HG03066 (cell line): Measurements from ENCODE around the gene NFATC3.

ENCODE experiments used
- ATAC-seq: cut with Tn5 transposase; IDR thresholded peaks from one replicate; pipeline ENCODE4 v1.9.1; 2021; ENCODE audit warnings: low read depth; ENCODE audit not compliant: unreplicated experiment

Gene NFATC3

GRCh38 chr16:68228652-68229051 is 143.5 kb downstream of the NFATC3 start:
- no peak for ATAC-seq

- no peak for ATAC-seq
Measured at GRCh38 chr16:68229431-68230175, 144.4 kb downstream of the NFATC3 start.

GRCh38 chr16:68230176-68230571 is 145.0 kb downstream of the NFATC3 start:
- ATAC-seq, result no peak

- ATAC-seq, result no peak
Measured at GRCh38 chr16:68230956-68231355, 145.8 kb downstream of the NFATC3 start.

- ATAC-seq, result no peak
Measured at GRCh38 chr16:68231384-68232136, 146.4 kb downstream of the NFATC3 start.

- ATAC-seq, result no peak
Measured at GRCh38 chr16:68232335-68232734, 147.2 kb downstream of the NFATC3 start.

GRCh38 chr16:68233085-68233834 is 148.1 kb downstream of the NFATC3 start:
- no peak for ATAC-seq

GRCh38 chr16:68233835-68234187 is 148.6 kb downstream of the NFATC3 start:
- no peak for ATAC-seq

GRCh38 chr16:68234188-68235107 is 149.3 kb downstream of the NFATC3 start:
- ATAC-seq, result no peak

GRCh38 chr16:68235108-68235886 is 150.1 kb downstream of the NFATC3 start:
- ATAC-seq, result no peak

GRCh38 chr16:68235887-68236136 is 150.6 kb downstream of the NFATC3 start, which contains the start of gene ESRP2:
Gene ESRP2 (minus strand): TSS chr16:68236127. CDS start chr16:68236045, 82 bp downstream.
- no peak for ATAC-seq

- no peak for ATAC-seq
Measured at GRCh38 chr16:68236137-68236825, 151.1 kb downstream of the NFATC3 start.

GRCh38 chr16:68236826-68237242 is 151.7 kb downstream of the NFATC3 start:
- no peak for ATAC-seq

- ATAC-seq, result peak; percentile 86
Measured at GRCh38 chr16:68237243-68238028, 152.3 kb downstream of the NFATC3 start.

GRCh38 chr16:68238029-68238345 is 152.8 kb downstream of the NFATC3 start:
- peak; percentile 16 for ATAC-seq

GRCh38 chr16:68242085-68242484 is 156.9 kb downstream of the NFATC3 start:
- no peak for ATAC-seq

GRCh38 chr16:68242926-68243858 is 158.0 kb downstream of the NFATC3 start:
- no peak for ATAC-seq
